LNCAP (cell line): ENCODE results near the gene BBS5.

Experiments used
- TF ChIP-seq, protein P1 (sequence below): fragments of 450-650 bp; IDR thresholded peaks from 2 replicates; pipeline ENCODE4 v1.5.1; 2017; ENCODE audit warnings: mild to moderate bottlenecking

BBS5 gene

GRCh38 chr2:169479257-169480078, at the start of gene BBS5:
TSS of gene BBS5 (plus strand) at chr2:169479494. CDS start at chr2:169479554, 60 bp downstream.
- TF ChIP-seq, protein P1, sequence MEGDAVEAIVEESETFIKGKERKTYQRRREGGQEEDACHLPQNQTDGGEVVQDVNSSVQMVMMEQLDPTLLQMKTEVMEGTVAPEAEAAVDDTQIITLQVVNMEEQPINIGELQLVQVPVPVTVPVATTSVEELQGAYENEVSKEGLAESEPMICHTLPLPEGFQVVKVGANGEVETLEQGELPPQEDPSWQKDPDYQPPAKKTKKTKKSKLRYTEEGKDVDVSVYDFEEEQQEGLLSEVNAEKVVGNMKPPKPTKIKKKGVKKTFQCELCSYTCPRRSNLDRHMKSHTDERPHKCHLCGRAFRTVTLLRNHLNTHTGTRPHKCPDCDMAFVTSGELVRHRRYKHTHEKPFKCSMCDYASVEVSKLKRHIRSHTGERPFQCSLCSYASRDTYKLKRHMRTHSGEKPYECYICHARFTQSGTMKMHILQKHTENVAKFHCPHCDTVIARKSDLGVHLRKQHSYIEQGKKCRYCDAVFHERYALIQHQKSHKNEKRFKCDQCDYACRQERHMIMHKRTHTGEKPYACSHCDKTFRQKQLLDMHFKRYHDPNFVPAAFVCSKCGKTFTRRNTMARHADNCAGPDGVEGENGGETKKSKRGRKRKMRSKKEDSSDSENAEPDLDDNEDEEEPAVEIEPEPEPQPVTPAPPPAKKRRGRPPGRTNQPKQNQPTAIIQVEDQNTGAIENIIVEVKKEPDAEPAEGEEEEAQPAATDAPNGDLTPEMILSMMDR: peak; percentile 52

GRCh38 chr2:169438466-169439072, 40.7 kb upstream of the BBS5 start:
- TF ChIP-seq, protein P1: no peak

DNA sequence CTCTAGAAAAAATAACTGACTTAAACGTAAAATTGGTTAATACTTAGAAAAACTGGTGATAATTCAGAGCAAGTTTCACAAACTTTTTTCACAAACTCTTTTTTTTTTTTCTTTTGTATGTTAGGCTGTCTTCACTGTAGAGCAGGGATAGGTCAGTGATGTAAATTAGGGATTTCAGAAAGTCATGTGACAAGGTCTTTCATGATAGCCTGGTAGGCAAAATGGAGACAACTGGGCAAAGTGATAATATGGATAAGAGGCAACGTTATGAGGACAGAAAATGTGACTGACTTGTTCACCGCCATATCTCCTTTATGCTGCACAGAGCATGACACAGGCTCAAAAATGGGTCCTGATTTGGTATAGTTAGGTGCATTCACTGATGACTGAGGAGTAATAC, 39.4 kb upstream of the BBS5 start:
- TF ChIP-seq, protein P1: no peak

DNA sequence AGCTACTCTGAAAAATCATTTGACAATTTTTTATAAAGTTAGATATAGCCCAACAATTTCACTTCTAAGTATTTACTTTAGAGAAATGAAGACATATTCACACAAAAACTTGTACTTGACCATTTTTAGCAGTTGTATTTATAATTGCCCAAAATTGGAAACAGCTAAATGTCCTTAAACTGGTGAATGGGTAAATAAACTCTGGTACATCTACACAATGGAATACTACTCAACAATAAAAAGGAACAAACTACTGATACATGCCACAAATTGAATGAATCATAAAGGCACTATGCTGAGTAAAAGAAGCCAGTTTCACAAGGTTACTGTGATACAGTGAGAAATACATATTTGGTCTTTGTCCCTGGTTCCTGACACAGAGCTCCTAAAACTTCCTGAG, 32.8 kb upstream of the BBS5 start:
- TF ChIP-seq, protein P1: no peak

DNA sequence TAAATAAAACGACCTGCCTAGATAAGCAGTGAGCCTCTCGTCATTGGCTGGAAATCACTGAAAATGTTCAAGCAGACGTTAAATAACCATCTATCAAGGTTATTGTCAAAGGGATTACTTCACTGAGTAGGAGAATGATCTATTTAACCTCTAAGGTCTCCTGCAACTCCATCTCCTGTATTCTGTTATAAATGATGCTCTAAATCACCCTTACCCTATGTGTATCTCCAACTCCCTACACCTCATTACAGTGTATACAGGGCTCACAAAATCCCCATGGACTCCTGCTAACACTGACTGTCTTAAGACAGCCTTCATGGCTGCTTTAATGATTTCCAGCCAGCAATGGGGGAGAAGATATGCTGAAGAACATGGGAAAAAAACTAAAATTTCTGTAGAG, 31.0 kb upstream of the BBS5 start:
- TF ChIP-seq, protein P1: no peak

- TF ChIP-seq, protein P1: no peak
Measured at GRCh38 chr2:169448865-169449264, 30.4 kb upstream of the BBS5 start.

DNA sequence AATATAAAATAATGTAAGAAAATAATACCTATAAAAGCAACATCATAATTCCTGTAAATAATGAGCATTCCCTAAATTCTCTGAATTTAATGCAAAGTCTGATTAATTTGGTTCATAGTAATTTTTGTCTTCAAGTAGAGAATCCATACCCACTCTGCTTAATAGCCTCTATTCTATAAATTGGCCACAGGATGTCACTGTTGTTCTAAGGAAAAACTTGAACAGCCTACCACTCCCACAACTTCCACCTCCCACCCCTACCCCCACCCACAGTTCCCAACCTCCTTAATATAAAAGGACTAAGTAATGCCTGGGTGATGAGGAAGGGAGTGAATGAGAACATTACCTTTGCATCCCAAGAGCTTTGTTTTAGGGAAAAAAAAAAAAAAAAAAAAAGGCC, 27.2 kb upstream of the BBS5 start:
- TF ChIP-seq, protein P1: peak; percentile 45
